GM13976 (cell line): Measurements from ENCODE around the gene ROGDI.

Experiments used
- DNase-seq: peaks from one replicate; pipeline ENCODE4 v3.0.0; 2012; ENCODE audit warnings: low spot score
- in situ Hi-C: fragments of 300-500 bp; cut with MboI; formaldehyde crosslinking; loops from one replicate; pipeline ENCODE4 v1.12.0; 2022; ENCODE audit warnings: low sequenced_read_pairs, mixed read lengths, inconsistent platforms; ENCODE audit not compliant: unreplicated experiment
- TF ChIP-seq, protein P1 (sequence below): IDR thresholded peaks from 2 replicates; pipeline ENCODE4 v1.5.1; 2012; ENCODE audit warnings: borderline replicate concordance, mild to moderate bottlenecking; ENCODE audit not compliant: insufficient read depth; ENCODE audit errors: extremely low read depth, missing control alignments, control extremely low read depth

Gene ROGDI

GRCh38 chr16:4840984-4841383 is 38.6 kb upstream of the ROGDI start:
- in situ Hi-C loops = no loop called here

DNA sequence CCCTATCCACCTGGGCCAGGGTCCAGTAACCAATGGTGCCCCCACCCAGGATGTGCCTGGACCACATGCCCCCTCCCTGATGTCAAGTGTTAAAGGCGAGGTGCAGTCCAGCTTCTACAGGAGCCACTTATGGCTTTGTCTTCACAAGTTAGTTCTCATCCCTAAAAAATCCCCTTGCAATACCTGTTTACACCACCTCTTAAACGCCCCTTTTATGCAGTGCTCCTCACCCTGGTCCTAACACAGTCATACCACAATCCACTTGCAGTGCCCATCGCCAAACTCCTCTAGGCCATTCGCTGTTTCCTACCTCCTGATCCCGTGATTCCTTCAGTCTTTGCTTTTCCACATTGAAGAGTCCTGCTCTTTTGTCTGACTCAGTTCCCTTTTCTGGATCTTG is 37.5 kb upstream of the ROGDI start:
- no peak for DNase-seq
- in situ Hi-C loops = no loop called here
- TF ChIP-seq, protein P1, sequence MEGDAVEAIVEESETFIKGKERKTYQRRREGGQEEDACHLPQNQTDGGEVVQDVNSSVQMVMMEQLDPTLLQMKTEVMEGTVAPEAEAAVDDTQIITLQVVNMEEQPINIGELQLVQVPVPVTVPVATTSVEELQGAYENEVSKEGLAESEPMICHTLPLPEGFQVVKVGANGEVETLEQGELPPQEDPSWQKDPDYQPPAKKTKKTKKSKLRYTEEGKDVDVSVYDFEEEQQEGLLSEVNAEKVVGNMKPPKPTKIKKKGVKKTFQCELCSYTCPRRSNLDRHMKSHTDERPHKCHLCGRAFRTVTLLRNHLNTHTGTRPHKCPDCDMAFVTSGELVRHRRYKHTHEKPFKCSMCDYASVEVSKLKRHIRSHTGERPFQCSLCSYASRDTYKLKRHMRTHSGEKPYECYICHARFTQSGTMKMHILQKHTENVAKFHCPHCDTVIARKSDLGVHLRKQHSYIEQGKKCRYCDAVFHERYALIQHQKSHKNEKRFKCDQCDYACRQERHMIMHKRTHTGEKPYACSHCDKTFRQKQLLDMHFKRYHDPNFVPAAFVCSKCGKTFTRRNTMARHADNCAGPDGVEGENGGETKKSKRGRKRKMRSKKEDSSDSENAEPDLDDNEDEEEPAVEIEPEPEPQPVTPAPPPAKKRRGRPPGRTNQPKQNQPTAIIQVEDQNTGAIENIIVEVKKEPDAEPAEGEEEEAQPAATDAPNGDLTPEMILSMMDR = no peak

More at GRCh38 chr16:4840984-4841383, 38.6 kb upstream of the ROGDI start:
- TF ChIP-seq, protein P1 = no peak
- DNase-seq = no peak

DNA sequence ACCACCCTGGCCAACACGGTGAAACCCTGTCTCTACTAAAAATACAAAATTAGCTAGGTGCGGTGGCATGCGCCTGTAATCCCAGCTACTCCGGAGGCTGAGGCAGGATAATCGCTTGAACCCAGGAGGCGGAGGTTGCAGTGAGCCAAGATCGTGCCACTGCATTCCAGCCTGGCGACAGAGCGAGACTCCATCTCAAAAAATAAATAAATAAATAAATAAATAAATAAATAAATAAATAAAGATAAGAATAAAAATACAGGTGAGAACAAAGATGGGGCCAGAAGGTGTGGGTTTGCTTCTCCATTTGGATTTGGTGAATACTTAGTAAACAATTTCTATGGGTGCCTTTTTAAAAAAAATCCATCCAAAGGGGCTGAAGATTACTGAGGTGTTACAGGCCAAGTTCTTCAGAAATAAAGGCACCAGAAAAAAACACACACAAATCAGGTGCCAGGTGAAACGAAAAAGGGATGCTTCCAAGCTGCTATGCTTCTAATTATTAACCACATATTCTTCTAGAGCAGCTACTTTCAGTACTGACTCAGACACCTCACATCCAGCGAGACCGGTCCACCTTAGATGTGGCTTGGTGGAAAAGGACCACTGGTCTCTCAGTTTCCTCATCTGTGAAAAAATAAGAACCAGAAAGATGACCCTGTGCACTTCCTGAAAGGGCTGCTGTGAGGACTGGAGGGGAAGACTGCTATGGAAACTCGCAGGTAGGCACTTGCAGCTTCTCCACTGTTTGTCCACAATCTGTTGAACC is 35.5 kb upstream of the ROGDI start:
- TF ChIP-seq, protein P1 = no peak
- no peak for DNase-seq
- in situ Hi-C loops = no loop called here

DNA sequence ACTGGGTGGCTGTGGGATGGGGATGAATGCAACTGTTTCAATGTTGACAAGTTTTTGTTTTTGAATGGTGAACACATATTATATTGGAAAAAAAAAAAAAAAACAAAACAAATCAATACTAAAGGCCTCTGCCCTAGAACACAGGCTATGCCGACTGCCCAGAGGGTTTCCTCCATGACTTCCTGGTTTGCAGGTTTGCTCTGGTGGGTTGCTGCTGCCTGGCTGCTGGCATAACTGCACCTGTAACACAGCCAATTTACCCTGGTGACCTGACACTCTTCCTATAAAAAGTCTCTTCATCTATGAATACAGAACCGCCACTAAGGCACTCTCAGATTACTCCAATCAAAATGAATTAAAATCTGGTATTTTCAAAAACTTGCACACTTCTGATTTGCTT is 34.3 kb upstream of the ROGDI start:
- TF ChIP-seq, protein P1 = no peak
- no peak for DNase-seq
- in situ Hi-C loops = no loop called here

DNA sequence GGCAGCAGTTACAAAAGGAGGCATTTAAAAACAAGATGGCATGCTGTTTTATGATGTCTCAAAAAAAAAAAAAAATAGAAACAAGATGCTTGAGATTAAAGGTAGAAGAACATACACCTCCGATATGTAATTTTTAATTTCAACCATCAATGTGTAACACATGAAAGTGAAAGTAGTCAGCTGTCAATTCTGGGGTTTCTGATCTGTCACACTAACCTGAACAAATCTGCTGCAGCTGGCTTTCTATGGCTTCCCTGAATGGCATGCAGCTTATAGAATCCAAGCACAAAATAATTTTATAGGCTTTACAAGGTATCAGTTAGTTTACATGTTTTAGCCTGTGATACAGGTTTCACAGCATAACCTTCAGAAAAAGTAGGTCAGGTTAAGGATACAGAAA is 31.2 kb upstream of the ROGDI start:
- in situ Hi-C loops = no loop called here
- TF ChIP-seq, protein P1 = no peak
- DNase-seq = no peak

DNA sequence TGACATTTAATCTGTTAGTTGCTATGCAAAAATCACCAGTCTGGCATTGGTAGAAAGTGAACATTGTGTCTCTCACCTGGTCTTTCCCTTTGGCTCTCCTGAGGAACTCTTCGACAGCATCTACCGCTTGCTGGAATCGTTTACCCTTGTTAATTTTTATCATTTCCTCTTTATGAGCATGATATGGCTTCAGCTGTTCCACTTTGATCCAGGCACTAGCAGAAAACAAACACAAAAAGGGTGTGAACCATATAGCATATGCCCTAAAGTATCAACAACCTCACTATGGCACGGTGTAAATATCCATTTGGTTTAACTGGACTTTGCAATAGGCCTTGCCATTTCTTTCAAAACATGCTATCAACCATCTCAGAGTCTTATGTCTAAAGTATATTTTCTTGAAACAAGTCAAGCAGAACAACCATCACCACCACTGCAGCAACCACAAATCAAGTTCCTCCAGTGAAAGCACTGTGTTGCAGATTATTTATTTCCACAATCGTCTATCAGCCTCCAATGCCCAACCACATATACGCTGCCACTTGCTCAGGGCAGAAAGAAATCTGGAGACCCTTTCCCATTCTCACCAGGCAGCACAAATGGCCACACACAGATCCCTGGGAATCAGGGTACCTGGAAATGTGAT is 30.4 kb upstream of the ROGDI start:
- in situ Hi-C loops = no loop called here
- no peak for DNase-seq
- TF ChIP-seq, protein P1 = no peak

DNA sequence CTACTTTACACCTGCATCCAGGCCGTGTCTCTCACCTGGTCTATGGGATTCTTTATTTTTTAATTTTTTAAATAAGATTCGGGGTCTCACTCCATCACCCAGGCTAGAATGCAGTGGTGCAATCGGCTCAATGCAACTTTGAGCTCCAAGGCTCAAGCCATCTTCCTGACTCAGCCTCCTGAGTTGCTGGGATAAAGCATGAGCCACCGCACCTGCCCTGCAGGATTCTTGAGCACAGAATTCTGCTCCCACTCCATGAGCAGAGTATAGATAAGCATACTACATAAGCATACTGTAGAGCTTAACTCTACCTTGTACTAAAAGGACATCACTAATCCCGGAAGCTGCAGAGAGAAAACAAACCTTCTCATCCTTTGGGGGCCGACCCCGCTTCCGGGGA is 29.2 kb upstream of the ROGDI start:
- DNase-seq = no peak
- in situ Hi-C loops = no loop called here
- TF ChIP-seq, protein P1 = no peak
